ENCODE results near the gene ARFGEF2.

ARFGEF2 gene

DNA sequence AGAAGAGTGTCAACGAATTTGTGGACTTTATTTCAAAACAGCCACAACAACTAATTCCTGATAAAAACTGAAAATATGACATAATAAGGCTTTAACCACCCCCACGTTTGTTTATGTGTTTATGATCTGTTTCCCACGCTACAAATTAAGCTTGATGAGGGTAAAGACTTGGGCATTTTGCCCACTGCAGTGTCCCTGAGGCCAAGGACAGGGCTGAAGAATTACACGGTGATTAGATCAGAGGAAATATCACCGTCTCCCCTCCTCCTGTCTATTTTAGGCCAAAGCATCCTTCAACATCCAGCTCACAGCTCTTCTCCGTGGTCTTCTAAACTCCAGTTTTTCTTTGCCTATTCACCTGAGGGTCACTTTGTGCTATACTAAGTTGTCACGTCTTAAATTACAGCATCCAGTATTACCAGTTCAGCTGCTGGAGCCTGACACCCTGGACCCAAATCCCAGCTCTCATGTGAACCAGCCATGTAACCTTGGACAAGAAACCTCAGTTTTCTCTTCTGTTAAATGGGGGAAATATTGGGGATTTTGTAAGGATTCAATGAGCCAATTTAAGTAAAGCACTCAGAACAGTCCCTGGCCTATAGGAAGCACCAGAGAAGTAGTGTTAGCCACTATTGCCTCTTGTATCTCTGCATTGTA lies 15.2 kb upstream of the ARFGEF2 start:
- Histone ChIP-seq H3K4me1 (ENCODE audit: control insufficient read depth, low read length) (peaks cover 9% of the 10 kb centered on the region), H3K9me3 (ENCODE audit: control insufficient read depth, insufficient read depth, low read length) (no peaks in the 10 kb centered on the region), H3K27ac (ENCODE audit: low read depth, low read length) (no peak overlapping the region), H3K4me2 (ENCODE audit: low read length) (no peak overlapping the region), H3F3A (ENCODE audit: control insufficient read depth, insufficient read depth) (no peaks in the 10 kb centered on the region), H3K79me2 (ENCODE audit: control insufficient read depth, low read length) (no peaks in the 10 kb centered on the region), H3K9me2 (replicated peaks; ENCODE audit: control insufficient read depth, low read length) (no peaks in the 10 kb centered on the region), H3K27me3 (ENCODE audit: control insufficient read depth, low read length) (peaks cover 6% of the 10 kb centered on the region), H3K4me3 (ENCODE audit: low read length) (no peak overlapping the region), H4K20me1 (ENCODE audit: control insufficient read depth, insufficient read depth, low read depth, low read length) (no peaks in the 10 kb centered on the region), H3K36me3 (ENCODE audit: control insufficient read depth, low read length) (no peaks in the 10 kb centered on the region)
- no peak for TF ChIP-seq EZH2phosphoT487 (IDR thresholded peaks at IDR 0.05; ENCODE audit: borderline replicate concordance, low read length)
- TF ChIP-seq, protein P1, sequence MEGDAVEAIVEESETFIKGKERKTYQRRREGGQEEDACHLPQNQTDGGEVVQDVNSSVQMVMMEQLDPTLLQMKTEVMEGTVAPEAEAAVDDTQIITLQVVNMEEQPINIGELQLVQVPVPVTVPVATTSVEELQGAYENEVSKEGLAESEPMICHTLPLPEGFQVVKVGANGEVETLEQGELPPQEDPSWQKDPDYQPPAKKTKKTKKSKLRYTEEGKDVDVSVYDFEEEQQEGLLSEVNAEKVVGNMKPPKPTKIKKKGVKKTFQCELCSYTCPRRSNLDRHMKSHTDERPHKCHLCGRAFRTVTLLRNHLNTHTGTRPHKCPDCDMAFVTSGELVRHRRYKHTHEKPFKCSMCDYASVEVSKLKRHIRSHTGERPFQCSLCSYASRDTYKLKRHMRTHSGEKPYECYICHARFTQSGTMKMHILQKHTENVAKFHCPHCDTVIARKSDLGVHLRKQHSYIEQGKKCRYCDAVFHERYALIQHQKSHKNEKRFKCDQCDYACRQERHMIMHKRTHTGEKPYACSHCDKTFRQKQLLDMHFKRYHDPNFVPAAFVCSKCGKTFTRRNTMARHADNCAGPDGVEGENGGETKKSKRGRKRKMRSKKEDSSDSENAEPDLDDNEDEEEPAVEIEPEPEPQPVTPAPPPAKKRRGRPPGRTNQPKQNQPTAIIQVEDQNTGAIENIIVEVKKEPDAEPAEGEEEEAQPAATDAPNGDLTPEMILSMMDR (IDR thresholded peaks at IDR 0.05; ENCODE audit: low read depth, low read length, poor library complexity, severe bottlenecking) = no peak

- H3K4me3 ChIP-seq (ENCODE audit: low read length) = no peak overlapping the region
- H3K9me2 ChIP-seq (replicated peaks; ENCODE audit: control insufficient read depth, low read length) = no peaks in the 10 kb centered on the region
- H3K36me3 ChIP-seq (ENCODE audit: control insufficient read depth, low read length) = no peaks in the 10 kb centered on the region
- TF ChIP-seq, protein P1 (IDR thresholded peaks at IDR 0.05; ENCODE audit: low read depth, low read length, poor library complexity, severe bottlenecking) = no peak
- no peak for TF ChIP-seq EZH2phosphoT487 (IDR thresholded peaks at IDR 0.05; ENCODE audit: borderline replicate concordance, low read length)
- H3K4me2 ChIP-seq (ENCODE audit: low read length) = no peak overlapping the region
- H3K4me1 ChIP-seq (ENCODE audit: control insufficient read depth, low read length) = peaks cover 32% of the 10 kb centered on the region
- H3K79me2 ChIP-seq (ENCODE audit: control insufficient read depth, low read length) = no peaks in the 10 kb centered on the region
- no peaks in the 10 kb centered on the region for H3K9me3 ChIP-seq (ENCODE audit: control insufficient read depth, insufficient read depth, low read length)
- H3F3A ChIP-seq (ENCODE audit: control insufficient read depth, insufficient read depth) = 0 out of 2 replicates have a peak, but pooled peaks cover 2% of the 10 kb centered on the region
- no peaks in the 10 kb centered on the region for H4K20me1 ChIP-seq (ENCODE audit: control insufficient read depth, insufficient read depth, low read depth, low read length)
- no peak overlapping the region for H3K27ac ChIP-seq (ENCODE audit: low read depth, low read length)
- H3K27me3 ChIP-seq (ENCODE audit: control insufficient read depth, low read length) = peaks cover 22% of the 10 kb centered on the region
Measured at GRCh38 chr20:48908656-48909319, 12.7 kb upstream of the ARFGEF2 start.

GRCh38 chr20:48909910-48910309 lies 11.6 kb upstream of the ARFGEF2 start:
- Histone ChIP-seq H4K20me1 (ENCODE audit: control insufficient read depth, insufficient read depth, low read depth, low read length) (no peaks in the 10 kb centered on the region), H3F3A (ENCODE audit: control insufficient read depth, insufficient read depth) (0 out of 2 replicates have a peak, but pooled peaks cover 2% of the 10 kb centered on the region), H3K4me3 (ENCODE audit: low read length) (no peak overlapping the region), H3K36me3 (ENCODE audit: control insufficient read depth, low read length) (no peaks in the 10 kb centered on the region), H3K9me2 (replicated peaks; ENCODE audit: control insufficient read depth, low read length) (no peaks in the 10 kb centered on the region), H3K9me3 (ENCODE audit: control insufficient read depth, insufficient read depth, low read length) (no peaks in the 10 kb centered on the region), H3K4me1 (ENCODE audit: control insufficient read depth, low read length) (peaks cover 29% of the 10 kb centered on the region), H3K27ac (ENCODE audit: low read depth, low read length) (no peak overlapping the region), H3K79me2 (ENCODE audit: control insufficient read depth, low read length) (no peaks in the 10 kb centered on the region), H3K4me2 (ENCODE audit: low read length) (no peak overlapping the region), H3K27me3 (ENCODE audit: control insufficient read depth, low read length) (peaks cover 19% of the 10 kb centered on the region)
- TF ChIP-seq EZH2phosphoT487 (IDR thresholded peaks at IDR 0.05; ENCODE audit: borderline replicate concordance, low read length) = no peak
- TF ChIP-seq, protein P1 (IDR thresholded peaks at IDR 0.05; ENCODE audit: low read depth, low read length, poor library complexity, severe bottlenecking) = no peak
